ENCODE data around the gene CACFD1.
"Not testable (repeated sequence)": the region's sequence is repeated elsewhere in the genome, so short reads cannot be mapped to it uniquely, and the experiment has no call there.

The CACFD1 gene

DNA sequence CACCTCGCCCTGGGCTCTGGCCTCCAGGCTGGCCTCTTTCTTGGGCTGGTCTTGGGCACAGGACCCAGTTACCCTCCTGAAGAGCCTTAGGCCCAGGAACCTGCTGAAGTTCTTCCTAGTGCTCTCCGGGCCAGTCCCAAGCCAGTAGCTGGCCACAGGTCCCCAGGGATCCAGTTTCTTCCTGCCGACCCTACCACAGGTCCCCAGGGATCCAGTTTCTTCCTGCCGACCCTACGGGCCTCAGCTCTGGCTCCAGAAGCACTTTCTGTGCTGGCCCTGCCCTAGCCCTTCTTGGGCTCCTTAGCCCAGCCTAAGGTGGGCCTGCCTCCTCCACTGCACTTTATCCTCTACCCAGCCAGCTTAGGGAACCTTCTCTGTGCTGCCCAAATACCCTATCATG lies 18.2 kb upstream of the CACFD1 start:
- no peak for DNase-seq

DNA sequence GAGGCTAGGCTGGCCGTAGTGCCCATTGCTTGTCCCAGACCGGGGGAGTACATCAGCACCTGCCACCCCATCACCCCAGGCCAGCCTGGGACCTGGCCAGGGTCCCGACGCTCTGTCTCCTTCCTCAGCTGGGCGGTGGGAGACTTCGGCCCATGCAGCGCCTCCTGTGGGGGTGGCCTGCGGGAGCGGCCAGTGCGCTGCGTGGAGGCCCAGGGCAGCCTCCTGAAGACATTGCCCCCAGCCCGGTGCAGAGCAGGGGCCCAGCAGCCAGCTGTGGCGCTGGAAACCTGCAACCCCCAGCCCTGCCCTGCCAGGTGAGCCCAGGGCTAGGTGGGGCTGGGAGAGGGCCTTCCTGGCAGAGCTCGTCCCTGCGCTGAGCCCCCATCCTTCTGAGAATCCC lies 16.5 kb upstream of the CACFD1 start:
- no peak for DNase-seq

DNA sequence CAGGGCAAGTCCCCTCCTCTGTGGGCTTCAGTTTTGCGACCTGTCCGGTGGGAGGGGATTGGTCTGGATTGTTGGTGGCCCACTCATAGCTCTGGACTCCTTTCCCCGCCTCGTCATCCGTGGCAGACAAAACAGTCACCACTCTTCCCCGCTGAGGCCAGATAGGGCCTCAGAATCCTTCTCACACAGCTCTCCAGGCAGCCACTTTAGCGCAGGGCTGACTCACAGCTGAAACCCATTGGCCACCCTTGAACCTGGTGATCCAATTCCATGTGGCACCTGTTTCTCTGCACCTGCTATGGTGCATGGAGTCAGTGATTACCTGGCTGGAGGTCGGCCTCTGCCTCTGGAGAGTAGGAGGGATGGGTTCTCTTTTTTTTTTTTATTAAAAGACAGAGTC lies 15.8 kb upstream of the CACFD1 start:
- DNase-seq: no peak

DNA sequence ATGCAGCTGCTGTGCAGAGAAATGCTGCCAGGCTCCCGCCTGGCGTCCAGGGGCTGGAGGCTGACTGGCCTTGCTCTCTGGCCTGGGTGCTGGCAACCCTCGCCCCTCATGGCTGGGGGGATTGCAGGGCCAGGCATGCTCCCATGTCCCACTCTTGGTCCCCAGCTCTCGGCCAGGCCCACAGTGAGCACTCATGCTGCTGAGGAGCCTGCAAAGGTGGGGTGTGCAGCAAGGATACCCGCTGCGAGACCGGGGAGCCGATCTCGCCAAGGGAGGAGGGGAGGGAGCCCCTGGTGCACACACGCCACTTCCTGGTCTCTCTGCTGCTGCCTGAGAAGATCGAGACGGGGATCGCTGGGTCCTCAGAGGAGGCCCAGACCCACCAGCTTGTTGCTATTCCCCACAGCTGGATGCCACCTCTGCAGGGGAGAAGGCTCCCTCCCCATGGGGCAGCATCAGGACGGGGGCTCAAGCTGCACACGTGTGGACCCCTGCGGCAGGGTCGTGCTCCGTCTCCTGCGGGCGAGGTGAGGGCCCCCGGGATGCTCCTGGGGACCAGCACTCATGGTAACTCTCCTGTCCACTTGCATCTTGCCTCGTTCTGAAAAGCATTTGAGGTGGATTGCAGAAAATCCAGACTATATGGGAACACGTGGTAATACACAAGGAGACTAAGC lies 14.3 kb upstream of the CACFD1 start:
- DNase-seq: no peak

DNA sequence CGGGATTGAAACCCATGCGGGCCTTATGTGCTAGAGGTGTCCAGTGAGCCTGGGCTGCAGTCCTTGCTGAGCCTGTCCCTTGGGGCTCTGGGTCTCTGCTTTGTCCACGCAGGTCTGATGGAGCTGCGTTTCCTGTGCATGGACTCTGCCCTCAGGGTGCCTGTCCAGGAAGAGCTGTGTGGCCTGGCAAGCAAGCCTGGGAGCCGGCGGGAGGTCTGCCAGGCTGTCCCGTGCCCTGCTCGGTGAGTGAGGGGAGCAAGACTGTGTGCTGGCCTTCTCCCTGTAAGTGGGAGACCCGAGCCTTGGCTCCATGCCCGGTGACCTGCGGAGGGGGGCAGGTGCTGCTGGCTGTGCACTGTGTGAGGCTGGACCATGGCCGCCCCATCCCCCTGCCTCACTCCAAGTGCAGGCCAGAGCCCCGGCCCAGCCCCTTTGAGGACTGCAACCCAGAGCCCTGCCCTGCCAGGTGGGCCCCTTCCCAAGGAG lies 11.2 kb upstream of the CACFD1 start:
- DNase-seq: no peak

DNA sequence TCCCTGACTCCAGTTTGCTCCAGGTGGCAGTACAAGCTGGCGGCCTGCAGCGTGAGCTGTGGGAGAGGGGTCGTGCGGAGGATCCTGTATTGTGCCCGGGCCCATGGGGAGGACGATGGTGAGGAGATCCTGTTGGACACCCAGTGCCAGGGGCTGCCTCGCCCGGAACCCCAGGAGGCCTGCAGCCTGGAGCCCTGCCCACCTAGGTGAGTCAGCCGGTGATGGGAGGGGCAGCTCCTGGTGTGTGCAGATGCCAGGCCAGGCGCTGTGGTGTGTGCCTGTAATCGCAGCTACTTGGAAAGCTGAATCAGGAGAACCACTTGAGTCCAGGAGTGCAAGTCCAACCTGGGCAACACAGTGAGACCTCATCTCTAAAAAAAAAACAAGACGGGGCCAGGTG lies 10.0 kb upstream of the CACFD1 start:
- DNase-seq: no peak

DNA sequence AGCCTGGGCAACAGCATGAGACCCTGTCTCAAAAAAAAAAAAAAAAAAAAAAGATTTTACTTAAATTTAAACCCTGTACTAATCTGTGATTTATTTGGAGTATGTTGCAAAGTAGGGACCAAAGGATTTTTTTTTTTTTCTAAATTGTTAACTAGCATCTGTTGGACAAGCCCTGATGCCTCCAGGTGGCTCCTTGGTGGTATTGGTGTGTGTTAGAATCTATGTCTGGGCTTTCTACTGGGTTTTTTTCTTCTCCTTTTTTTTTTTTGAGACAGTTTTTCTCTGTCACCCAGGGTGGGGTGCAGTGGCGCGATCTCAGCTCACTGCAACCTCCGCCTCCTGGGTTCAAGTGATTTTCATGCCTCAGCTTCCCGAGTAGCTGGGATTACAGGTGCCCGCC lies 7.9 kb upstream of the CACFD1 start:
- not testable (repeated sequence) for DNase-seq

DNA sequence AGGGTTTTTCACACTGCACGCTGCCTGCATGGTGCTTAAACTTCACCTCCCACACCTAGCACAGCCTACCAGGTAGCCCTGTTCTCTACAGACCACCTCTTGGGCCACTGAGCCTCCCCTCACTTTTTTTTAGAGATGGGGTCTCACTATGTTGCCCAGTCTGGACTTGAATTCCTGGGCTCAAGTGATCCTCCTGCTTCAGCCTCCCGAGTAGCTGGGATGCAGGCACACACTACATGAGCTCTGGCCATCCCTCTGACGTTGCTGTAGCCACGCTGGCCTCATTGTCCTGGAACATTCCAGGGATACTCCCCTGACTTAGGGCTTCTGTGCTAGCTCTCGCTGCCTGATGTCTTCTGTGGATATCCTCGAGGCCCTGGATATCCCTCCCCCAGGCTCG lies 7.2 kb upstream of the CACFD1 start:
- no peak for DNase-seq

DNA sequence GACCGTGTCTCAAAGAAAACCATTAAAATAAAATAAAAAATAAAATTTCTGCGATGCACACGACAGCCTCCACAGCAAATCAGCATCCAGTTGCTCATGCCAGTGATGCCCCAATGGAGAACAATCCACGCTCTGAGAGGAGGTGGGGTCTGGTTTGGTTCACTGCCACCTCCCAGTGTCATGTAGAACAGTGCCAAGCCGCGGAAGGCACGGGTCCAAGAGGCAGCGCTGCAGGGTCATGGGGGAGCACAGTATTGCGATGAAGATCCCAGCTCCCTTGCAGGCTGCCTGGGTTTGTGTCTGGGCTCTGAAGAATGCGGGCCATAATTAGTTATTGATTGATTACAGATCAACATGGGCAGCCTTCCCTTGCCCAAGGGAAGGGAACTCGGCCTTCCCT lies 6.1 kb upstream of the CACFD1 start:
- no peak for DNase-seq

DNA sequence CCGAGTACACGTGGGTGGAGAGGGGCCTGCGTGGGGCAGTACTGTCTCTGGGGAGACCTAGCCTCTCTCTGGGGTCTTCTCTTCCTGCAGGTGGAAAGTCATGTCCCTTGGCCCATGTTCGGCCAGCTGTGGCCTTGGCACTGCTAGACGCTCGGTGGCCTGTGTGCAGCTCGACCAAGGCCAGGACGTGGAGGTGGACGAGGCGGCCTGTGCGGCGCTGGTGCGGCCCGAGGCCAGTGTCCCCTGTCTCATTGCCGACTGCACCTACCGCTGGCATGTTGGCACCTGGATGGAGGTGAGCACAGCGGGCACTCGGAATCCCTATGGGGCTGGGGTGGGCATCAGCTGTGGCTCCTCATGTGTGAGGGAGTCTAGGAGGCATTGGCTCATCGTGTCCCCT lies 5.5 kb upstream of the CACFD1 start:
- DNase-seq: no peak

DNA sequence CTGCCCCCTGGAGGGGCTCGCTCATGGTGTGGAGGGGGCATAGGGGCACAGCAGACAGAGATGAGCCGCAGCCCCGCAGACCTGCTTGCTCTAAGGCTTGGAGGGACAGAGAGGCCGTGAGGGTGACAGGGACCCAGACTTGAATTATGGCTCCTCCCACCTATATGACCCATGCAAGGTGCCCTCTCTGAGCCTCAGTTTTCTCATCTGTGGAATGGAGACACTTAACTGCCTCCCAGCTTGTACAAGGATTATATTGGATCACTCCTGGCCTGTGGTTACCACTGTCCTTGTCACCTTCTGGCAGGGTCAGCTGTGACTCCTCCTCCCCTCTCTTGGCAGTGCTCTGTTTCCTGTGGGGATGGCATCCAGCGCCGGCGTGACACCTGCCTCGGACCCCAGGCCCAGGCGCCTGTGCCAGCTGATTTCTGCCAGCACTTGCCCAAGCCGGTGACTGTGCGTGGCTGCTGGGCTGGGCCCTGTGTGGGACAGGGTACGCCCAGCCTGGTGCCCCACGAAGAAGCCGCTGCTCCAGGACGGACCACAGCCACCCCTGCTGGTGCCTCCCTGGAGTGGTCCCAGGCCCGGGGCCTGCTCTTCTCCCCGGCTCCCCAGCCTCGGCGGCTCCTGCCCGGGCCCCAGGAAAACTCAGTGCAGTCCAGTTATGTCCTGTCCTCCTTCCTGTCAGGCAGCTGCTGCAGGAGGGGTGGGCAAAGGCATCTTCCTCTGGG lies 4.7 kb upstream of the CACFD1 start:
- no peak for DNase-seq

DNA sequence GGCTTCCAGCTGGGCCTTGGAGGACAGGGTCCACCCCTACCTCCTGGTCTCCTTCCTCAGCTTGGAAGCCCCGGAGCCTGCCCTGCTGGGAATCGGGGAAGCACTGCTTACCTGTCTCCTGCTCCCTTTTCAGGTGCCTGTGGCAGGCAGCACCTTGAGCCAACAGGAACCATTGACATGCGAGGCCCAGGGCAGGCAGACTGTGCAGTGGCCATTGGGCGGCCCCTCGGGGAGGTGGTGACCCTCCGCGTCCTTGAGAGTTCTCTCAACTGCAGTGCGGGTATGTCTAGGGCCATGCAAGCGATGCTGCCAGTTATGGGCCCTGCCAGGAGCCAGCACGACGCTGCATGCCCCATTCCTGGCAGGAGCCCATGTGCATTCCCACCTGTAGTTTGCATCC lies 3.8 kb upstream of the CACFD1 start:
- no peak for DNase-seq

DNA sequence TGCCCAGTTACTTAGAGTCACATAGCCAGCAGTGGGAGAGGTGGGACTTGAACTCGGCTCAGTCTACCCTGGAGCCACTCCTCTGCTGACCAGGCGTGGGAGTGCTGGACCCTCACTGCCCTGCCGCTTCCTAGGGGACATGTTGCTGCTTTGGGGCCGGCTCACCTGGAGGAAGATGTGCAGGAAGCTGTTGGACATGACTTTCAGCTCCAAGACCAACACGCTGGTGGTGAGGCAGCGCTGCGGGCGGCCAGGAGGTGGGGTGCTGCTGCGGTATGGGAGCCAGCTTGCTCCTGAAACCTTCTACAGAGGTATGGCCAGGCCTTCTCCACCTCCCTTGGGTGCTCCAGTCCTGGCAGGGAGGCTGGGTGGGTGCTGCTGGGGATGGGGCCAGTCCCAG lies 3.4 kb upstream of the CACFD1 start:
- no peak for DNase-seq

DNA sequence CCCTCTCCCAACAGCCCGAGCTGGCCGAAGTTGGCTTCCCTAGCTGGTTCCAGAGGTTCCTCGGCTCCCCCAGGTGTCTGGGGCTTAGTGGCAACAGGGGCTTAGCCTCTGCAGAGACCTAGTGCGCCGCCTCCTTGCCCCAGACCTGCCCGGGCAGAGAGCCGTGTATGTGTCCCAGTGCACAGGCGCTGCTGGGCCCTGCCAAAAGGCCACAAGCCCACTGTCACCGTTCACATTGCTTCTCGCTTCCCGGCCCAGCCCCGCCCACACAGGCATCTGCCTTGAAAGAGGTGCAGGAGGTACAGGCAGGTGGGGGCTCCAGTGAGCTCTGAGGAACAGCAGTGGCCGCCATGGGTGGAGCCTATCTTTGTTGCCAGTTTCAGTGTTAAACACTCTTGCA lies 2.5 kb upstream of the CACFD1 start:
- no peak for DNase-seq

DNA sequence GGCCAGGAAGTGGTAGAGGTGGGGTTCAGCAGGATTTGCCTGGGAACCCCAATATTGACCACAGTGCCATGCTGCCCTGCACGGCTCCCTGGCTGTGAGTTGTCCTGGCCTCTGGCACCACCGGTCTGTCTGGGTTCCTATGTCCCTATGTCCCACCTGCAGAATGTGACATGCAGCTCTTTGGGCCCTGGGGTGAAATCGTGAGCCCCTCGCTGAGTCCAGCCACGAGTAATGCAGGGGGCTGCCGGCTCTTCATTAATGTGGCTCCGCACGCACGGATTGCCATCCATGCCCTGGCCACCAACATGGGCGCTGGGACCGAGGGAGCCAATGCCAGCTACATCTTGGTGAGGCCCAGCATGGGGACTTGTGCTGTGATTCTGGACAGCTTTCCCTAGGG lies 2.0 kb upstream of the CACFD1 start:
- DNase-seq: no peak

DNA sequence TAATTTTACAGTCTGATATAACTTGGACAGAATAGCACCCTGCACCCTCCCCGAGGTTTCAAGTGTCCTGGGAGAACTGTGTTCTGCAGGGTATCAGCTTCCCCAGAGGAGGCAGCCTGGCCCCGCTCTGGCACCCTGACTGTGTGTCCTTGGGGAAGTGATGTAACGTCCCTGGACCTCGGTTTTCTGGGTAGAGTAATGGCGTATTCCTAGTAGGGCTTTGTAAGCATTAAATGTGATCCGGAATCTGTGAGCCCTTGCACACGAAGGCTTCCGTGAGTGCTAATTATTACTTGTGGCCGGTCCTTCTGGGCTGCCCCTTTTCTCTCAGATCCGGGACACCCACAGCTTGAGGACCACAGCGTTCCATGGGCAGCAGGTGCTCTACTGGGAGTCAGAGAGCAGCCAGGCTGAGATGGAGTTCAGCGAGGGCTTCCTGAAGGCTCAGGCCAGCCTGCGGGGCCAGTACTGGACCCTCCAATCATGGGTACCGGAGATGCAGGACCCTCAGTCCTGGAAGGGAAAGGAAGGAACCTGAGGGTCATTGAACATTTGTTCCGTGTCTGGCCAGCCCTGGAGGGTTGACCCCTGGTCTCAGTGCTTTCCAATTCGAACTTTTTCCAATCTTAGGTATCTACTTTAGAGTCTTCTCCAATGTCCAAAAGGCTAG lies 1.0 kb upstream of the CACFD1 start:
- DNase-seq: no peak

DNA sequence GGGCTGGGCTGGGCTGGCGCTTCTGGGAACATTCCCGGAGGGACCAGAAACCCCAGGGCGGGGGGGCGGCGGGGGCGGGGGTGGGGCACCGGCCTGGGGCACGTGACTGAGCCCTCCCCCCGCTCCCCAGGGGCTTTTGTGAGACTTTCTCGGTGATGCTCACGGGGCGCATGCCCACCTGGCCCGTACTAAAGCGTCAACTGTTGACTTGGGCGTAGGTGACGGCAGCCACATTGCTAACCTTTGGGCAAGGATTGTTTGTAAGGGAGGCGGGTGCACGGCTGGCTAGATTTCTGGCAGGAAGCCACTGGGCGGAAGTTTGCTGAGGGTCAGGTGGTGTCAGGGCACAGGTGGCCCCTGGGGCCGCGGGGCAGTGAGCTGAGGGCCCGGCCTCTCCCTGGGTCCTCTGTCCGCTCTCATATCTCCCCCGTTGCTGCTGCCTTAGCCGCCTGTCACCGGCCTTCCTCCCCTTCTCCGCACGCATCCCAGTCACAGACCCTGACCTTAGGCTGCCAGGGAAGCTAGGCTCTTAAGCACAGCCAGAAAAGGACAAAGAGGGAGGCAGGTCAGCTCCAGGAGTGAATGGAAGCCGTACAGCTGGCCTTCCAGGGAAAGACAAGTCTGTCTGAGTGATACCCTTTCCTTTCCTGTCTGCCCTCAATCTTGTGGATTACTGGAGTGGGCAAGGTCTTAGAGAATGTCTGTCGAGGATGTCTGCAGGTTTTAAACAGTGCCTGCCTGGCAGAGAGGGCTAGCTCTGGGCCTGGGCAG lies 812 bp downstream of the CACFD1 start:
- DNase-seq: peak; percentile 80

DNA sequence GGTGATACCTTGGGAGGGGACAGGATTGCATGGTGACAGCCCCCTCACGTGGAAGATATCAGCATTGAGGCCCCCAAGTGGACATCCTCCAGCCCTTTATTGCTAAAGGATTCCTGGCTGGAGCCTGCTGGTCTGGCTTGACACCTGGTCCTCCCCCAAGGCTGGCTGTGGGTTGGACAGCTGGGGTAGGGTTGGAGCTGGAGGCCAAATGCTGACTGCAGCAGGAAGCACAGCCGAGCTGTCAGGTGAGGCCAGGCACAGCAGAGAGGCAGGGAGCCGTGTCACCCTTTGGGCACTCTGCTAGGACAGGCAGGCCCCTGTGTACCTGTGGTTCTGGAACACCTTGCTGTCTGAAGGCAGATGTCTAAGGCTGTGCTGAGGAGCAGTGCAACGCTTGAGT lies 2.2 kb downstream of the CACFD1 start:
- no peak for DNase-seq

DNA sequence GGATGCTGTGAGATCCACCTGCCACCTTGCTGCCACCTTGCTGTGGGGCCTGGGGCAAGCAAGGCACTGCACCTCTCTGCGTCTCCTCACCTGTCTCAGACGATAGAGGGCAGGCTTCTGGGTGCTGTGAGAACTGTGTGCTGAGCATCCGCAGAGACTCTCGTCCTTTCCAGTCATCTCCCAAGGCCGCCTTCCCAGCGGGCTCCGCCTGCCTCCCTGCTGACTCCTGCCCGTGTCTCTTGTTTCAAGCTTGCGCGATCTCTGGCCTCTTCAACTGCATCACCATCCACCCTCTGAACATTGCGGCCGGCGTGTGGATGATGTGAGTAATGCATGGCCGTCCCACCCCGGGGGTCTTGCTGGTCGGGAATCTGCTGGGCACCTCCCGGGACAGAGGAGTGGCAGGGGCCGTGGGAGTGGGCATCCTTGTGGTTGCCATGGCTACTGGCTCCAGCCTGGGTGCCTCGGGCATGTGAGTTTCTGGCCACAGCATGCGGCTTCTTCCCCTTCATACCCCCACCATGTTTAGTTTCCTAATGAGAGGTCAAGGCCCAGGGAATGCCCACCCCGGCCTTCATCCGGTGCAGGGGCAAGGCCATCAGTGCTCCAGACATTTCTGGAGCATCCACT lies 3.6 kb downstream of the CACFD1 start:
- DNase-seq: no peak

DNA sequence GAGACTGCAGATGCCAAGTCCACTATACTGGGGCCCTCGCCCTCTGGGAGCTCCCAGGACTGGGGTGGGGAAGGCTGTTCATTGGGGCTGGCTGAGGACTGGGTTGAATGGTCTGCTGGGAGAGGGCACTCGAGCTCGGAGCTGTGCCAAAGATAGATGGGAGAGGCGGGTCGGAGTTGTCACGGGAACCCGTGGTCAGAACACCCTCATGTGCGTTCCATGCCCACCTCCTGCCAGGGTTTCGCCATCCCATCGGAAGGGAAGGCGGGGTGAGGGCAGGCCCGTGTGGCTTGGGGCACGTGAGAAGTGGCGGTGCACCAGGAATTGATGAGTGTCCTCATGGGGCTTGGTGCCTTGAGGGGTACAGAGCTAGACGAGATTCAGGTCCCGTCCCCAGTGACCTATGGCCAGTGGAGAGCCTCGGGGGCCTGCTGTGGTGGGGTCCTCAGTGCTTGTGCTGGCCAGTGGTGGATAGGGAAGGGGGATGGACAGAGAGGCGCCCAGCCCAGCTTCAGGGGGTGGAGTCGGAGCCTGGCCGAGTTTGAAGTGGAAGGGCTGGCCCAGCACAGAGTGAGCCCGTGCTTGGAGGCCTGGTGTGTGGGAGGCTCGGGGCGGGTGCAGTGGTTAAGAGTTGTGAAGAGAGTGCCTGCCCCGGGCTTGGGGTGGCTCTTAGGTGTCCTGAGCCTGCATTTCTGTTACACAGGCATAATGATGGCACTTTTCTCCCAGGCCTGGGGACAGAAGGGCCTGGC lies 4.3 kb downstream of the CACFD1 start:
- no peak for DNase-seq

DNA sequence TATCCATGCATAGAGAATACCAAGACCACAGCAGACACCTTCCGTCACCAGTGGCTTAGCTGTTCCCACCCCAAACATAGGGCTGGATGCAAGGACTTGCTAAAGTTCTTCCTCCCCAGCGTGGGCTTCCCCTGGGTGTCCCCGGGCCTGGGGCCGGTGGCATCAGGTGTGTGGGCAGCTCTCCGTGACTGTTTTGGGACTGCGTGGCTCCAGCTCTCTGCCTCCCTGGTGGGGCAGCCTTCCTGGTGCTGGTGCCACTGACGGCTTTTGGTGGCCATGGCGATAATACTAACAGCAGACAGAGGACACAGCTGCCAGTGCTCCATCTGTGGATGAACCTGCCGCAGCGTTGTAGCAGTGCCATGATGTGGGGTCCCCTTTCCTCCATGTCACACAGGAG lies 4.9 kb downstream of the CACFD1 start:
- no peak for DNase-seq

DNA sequence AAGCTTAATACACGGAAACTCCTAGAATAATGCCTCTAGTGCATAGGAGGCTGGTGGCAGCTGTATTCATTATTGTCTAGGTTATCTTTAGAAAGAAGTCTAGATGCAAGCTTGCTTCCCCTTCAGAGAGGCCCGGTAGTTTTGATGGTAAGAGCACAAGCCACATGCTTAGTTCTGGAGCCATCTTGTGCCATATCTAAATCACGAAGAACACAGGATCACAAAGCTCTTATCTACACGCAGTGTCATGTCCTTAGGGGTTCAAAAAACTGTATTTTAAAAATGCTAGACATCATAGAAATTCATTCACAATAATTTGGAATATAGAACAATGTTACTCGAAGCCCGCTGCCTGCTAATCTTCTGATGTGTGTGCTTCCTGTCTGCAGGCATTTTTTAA lies 6.2 kb downstream of the CACFD1 start:
- DNase-seq: no peak

Data from CD4-positive, alpha-beta T cell treated with Interferon gamma for 1 hour (primary cell).